Kidney tubule cell (primary cell): ENCODE results near the gene CA10.

Source experiments
- DNase-seq: peaks from one replicate; pipeline ENCODE4 v3.0.0-alpha.2; 2018; ENCODE audit warnings: low spot score

CA10 gene

GRCh38 chr17:51677875-51678274 is 480.6 kb downstream of the CA10 start:
- no peak for DNase-seq

GRCh38 chr17:51676691-51677487 is 481.6 kb downstream of the CA10 start:
- DNase-seq = no peak

- no peak for DNase-seq
Measured at GRCh38 chr17:51674579-51675255, 483.8 kb downstream of the CA10 start.

- no peak for DNase-seq
Measured at GRCh38 chr17:51673070-51673469, 485.4 kb downstream of the CA10 start.

GRCh38 chr17:51672065-51672464 is 486.4 kb downstream of the CA10 start:
- DNase-seq = no peak

GRCh38 chr17:51670899-51671298 is 487.6 kb downstream of the CA10 start:
- DNase-seq = no peak

- DNase-seq = no peak
Measured at GRCh38 chr17:51668963-51669246, 489.6 kb downstream of the CA10 start.

GRCh38 chr17:51668155-51668962 is 490.2 kb downstream of the CA10 start:
- no peak for DNase-seq

GRCh38 chr17:51667706-51668083 is 490.8 kb downstream of the CA10 start:
- DNase-seq = no peak

GRCh38 chr17:51666971-51667705 is 491.4 kb downstream of the CA10 start:
- no peak for DNase-seq

GRCh38 chr17:51662204-51663056 is 496.1 kb downstream of the CA10 start:
- DNase-seq = no peak

GRCh38 chr17:51661403-51661802 is 497.1 kb downstream of the CA10 start:
- no peak for DNase-seq

GRCh38 chr17:51660266-51660665 is 498.2 kb downstream of the CA10 start:
- no peak for DNase-seq

- no peak for DNase-seq
Measured at GRCh38 chr17:51657224-51657623, 501.3 kb downstream of the CA10 start.

- DNase-seq = peak; percentile 16
Measured at GRCh38 chr17:51653878-51654277, 504.6 kb downstream of the CA10 start.

GRCh38 chr17:51652529-51652928 is 506.0 kb downstream of the CA10 start:
- DNase-seq = peak; percentile 43

GRCh38 chr17:51651513-51652298 is 506.8 kb downstream of the CA10 start:
- DNase-seq = peak; percentile 9

GRCh38 chr17:51650772-51651171 is 507.7 kb downstream of the CA10 start:
- DNase-seq = no peak

- DNase-seq = no peak
Measured at GRCh38 chr17:51650202-51650601, 508.3 kb downstream of the CA10 start.

GRCh38 chr17:51647826-51648225 is 510.7 kb downstream of the CA10 start:
- DNase-seq = peak; percentile 91

GRCh38 chr17:51647067-51647466 is 511.4 kb downstream of the CA10 start:
- no peak for DNase-seq
